GM19238 (cell line): Measurements from ENCODE around the gene MYADML2.
"Not testable (repeated sequence)": the region's sequence is repeated elsewhere in the genome, so short reads cannot be mapped to it uniquely, and the experiment has no call there.

ENCODE experiments used
- DNase-seq: peaks from one replicate; pipeline ENCODE4 v3.0.0; 2011; ENCODE audit warnings: low spot score; ENCODE audit not compliant: insufficient read length

Gene MYADML2

GRCh38 chr17:81959362-81960129, 12.5 kb upstream of the MYADML2 start:
- peak; percentile 79 for DNase-seq

- no peak for DNase-seq
These were observed 11.8 kb upstream of the MYADML2 start for GRCh38 chr17:81958633-81959342.

GRCh38 chr17:81957691-81958432, 10.8 kb upstream of the MYADML2 start:
- no peak for DNase-seq

GRCh38 chr17:81956607-81957589, 9.9 kb upstream of the MYADML2 start:
- no peak for DNase-seq

GRCh38 chr17:81955756-81956544, 8.9 kb upstream of the MYADML2 start:
- no peak for DNase-seq

- DNase-seq = no peak
These were observed 8.1 kb upstream of the MYADML2 start for GRCh38 chr17:81955058-81955681.

- DNase-seq = no peak
These were observed 7.4 kb upstream of the MYADML2 start for GRCh38 chr17:81954131-81955057.

- DNase-seq = not testable (repeated sequence)
These were observed 6.4 kb upstream of the MYADML2 start for GRCh38 chr17:81953443-81953842.

- no peak for DNase-seq
These were observed 5.8 kb upstream of the MYADML2 start for GRCh38 chr17:81952792-81953228.

GRCh38 chr17:81951785-81952684, 5.0 kb upstream of the MYADML2 start:
- DNase-seq = no peak

- no peak for DNase-seq
These were observed 3.5 kb upstream of the MYADML2 start for GRCh38 chr17:81950501-81950900.

- DNase-seq = no peak
These were observed 1.8 kb upstream of the MYADML2 start for GRCh38 chr17:81948635-81949378.

- no peak for DNase-seq
These were observed 2.2 kb downstream of the MYADML2 start for GRCh38 chr17:81944858-81945257.

GRCh38 chr17:81942167-81942553, 4.9 kb downstream of the MYADML2 start:
- no peak for DNase-seq

GRCh38 chr17:81941484-81942166, 5.4 kb downstream of the MYADML2 start:
- no peak for DNase-seq
